ENCODE data around the gene NEDD8.

GRCh38 chr14:24213866-24214662, 18.1 kb downstream of the NEDD8 start:
- TF ChIP-seq CTCF (IDR thresholded peaks at IDR 0.05) (no peak), POLR2A (IDR thresholded peaks at IDR 0.05) (no peak)

Measured in right lobe of liver (tissue), 4 donors.